GM19351 (cell line): ENCODE data around the gene ENTPD3.

ENCODE experiments used
- ATAC-seq: cut with Tn5 transposase; IDR thresholded peaks from one replicate; pipeline ENCODE4 v1.9.1; 2021; ENCODE audit warnings: mild to moderate bottlenecking, moderate library complexity; ENCODE audit not compliant: unreplicated experiment

ENTPD3 gene, protein sequence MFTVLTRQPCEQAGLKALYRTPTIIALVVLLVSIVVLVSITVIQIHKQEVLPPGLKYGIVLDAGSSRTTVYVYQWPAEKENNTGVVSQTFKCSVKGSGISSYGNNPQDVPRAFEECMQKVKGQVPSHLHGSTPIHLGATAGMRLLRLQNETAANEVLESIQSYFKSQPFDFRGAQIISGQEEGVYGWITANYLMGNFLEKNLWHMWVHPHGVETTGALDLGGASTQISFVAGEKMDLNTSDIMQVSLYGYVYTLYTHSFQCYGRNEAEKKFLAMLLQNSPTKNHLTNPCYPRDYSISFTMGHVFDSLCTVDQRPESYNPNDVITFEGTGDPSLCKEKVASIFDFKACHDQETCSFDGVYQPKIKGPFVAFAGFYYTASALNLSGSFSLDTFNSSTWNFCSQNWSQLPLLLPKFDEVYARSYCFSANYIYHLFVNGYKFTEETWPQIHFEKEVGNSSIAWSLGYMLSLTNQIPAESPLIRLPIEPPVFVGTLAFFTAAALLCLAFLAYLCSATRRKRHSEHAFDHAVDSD

GRCh38 chr3:40387001-40387894 is at the start of gene ENTPD3:
TSS of gene ENTPD3 (plus strand) at chr3:40387184. CDS start at chr3:40388058, 874 bp downstream.
- no peak for ATAC-seq

DNA sequence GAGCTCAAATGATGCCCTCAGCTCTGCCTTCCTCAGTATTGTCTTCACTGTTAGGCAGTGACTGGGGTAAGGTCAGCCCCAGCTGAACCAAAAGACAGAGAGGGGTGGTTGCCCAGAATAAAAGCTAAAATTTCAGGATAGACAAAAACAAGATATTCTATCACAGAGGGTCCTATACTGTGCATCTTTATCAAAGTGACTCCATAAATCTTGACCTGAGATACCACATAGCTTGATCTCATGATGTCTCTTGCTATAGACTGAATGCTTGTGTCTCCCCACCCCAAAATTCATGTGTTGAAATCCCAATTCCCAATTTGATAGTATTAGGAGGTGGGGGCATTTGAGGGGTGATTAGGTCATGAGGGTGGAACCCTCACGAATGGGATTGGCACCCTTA is 47.1 kb upstream of the ENTPD3 start:
- no peak for ATAC-seq

DNA sequence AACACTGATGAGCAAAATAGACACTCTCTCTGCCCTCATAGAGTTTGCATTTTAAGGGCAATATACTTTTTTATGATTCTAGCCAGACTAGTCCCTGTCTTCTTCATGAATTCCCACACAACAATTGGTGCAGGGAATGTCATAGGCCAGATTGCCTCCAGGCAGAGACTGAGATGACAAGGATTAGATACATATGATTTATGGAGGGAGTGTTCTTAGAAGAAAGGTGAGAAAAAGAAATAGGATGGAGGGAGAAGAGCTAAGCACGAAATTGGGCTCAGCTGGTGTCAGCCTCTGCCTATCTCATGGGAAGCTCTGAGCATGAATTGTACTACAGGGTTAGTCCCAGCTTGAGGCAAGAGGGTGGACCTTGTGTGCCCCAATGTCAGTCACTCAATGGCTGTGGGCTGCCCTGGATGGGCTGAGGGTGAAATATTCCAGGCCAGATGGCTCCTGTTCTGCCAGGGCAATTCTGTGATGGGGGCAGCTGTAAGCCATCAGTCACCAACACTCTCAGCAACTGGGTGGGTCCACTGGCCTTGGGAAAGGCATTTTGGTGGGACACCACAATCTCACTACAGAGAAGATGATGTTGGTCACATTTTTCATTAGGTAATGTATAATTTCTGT is 46.3 kb upstream of the ENTPD3 start:
- ATAC-seq = no peak

- ATAC-seq = no peak
Observed at GRCh38 chr3:40341671-40342070, 45.3 kb upstream of the ENTPD3 start.

DNA sequence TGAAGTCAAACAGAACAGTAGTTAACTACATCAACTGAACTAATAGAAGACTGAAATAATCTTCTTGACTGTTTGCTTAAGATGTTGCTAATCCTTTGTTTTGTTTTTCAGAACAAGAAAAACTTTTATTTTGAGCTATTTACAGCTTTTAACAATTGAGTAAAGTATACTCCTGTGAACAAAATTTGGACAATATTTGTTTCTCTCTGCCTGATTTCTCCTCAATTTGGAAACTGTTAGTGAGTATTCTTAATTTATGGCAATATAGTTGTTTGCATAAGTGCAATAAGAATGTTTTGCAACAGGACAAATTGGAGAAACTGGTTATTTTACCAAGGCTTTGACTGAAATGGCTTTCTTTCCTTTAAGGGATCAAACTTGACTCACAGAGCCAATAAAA is 36.5 kb upstream of the ENTPD3 start:
- ATAC-seq = no peak

DNA sequence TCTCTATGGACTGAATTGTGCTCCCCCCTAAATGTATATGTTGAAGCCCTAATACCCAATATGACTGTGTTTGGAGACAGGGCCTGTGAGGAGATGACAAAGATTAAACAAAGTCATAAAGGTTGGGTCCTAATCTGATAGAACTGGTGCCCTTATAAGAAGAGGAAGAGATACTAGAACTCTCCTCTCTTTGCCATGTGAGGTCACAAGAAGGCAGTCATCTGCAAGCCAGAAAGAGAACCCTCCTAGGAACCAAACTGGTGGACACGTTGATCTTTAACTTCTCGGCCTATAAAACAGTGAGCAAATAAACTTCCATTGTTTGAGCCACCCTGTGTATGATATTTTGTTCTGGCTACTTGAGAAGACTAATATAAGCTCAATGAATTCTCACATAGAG is 31.6 kb upstream of the ENTPD3 start:
- ATAC-seq = no peak

DNA sequence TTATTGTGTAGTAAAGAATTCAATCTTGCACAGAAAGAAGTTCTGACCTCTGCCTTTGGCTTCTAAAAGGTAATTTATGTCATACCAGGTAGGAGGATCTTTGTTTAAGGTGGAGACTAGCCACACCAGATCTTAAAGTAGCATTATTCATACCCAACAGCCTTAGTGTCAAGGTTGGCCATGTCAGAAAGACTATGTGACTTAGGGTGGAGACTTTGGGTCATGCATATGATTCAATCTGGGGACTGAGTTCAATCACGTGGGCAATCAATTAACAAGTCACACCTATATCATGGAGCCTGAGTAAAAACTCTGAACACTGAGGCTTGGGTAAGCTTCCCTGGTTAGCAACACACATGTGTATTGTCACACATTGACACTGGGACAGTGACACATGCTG is 28.5 kb upstream of the ENTPD3 start:
- no peak for ATAC-seq

- no peak for ATAC-seq
Observed at GRCh38 chr3:40363674-40364073, 23.3 kb upstream of the ENTPD3 start.

DNA sequence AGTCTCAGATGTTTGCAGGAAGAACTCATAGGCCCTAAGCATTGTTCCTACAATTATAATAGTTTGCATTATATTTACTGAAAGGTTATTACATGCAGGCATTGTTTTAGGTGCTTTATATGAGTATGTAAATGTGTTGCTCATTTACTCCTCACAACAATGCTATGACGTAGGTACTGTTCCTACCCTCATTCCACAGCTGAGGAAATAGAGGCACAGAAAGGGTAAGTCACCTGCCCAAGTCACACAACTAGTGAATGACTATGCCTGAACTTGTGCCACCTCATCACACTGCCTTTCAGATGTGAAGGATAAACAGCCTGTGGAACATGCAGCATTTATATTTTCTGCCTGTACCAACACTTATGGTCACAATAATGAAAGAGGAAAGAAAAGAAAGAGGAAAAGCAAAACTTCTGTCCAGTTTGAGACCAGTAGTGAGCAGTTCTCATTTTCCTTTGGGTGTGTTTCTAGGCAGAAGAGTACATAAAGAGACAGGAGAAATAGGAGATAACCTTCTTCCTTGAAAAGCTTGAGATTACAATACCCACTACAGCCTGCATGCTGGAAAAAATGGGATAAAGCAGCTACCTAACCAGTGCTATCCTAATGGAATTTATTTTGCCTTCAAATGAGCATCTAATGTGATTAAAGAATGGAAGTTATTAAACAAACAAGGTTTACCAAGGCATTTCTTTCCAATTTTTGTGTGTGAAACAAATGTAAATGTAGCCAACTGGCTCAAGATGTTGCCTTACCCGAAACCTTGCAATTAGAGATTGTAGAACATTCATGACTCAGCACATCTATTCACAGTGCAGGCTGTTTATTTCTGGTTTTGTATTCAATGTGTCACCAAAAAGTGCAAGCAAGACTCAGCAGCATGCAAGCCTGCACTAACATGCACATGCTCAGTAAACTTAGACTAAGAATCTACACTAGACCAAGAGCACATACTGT is 20.5 kb upstream of the ENTPD3 start:
- no peak for ATAC-seq

DNA sequence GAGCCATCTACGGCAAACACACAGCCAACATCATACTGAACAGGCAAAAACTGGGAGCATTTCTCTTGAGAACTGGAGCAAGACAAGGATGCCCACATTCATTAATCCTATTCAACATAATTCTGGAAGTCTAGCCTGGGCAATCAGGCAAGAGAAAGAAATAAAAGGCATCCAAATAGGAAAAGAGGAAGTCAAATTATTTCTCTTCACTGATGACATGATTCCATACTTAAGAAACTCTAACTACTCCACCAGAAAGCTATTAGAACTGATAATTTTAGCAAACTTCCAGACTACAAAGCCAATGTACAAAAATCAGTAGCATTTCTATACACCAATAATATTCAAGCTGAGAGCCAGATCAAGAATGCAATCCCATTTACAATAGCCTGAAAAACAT is 17.3 kb upstream of the ENTPD3 start:
- no peak for ATAC-seq

GRCh38 chr3:40377822-40378221 is 9.2 kb upstream of the ENTPD3 start:
- no peak for ATAC-seq

DNA sequence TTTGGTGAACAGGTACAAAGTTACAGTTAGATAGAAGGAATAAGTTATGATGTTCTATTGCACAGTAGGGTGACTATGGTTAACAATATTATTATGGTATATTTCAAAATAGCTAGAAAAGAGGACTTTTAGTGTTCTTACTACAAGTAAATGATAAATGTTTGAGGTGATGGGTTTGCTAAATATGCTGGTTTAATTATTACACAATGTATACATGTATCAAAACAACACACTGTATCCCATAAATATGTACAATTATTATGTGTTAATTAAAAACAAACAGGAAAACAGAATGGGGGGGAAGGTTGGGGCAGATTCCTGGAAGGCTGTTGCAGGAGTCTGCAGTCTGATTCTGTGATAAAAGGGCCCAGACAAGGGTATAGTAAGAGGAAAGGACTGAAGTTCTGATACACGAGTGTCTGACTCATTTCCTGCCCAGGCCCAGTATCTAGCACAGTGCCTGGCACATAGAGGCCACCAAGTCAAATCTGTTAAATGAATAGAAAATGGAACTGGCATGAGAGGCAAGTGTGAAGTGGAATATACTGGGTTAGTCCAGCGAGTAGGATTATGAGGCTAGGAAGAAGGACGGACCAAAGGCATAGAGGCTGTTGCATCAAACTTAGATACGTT is 7.2 kb upstream of the ENTPD3 start:
- no peak for ATAC-seq

DNA sequence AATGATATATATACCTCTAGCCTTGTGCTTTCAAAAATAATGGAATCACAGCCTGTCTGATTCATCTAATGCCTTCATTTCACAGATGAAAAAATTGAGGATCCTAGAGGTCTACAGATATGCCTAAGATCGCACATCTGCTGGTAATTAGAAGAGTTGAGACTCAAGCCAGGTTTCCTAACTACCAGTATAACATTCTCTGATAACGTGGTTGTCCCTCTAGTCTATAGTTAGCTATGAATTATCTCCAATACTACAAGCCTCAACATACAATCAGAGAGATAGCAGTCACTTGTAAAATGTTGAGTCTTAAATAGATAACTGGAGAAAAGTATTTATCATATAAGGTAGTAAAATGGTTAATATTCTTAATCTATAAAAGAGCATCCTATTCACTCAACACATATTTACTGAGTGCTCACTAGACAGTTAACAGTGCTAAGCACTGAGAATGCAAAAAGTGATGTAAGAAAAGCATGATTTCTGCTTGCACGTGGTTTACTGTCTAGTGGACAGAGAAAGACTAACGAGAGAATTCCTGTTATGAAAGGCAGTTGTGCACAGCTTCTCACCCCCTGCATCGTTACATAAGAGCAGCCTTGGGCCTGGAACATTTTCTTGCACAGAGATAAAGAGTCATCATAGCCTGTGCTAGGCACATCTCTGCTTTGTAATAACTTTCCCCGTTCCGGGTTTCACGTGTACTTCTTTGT is 4.9 kb upstream of the ENTPD3 start:
- ATAC-seq = no peak

- ATAC-seq = no peak
Observed at GRCh38 chr3:40382617-40382979, 4.4 kb upstream of the ENTPD3 start.

- ATAC-seq = no peak
Observed at GRCh38 chr3:40386213-40386612, 771 bp upstream of the ENTPD3 start.

DNA sequence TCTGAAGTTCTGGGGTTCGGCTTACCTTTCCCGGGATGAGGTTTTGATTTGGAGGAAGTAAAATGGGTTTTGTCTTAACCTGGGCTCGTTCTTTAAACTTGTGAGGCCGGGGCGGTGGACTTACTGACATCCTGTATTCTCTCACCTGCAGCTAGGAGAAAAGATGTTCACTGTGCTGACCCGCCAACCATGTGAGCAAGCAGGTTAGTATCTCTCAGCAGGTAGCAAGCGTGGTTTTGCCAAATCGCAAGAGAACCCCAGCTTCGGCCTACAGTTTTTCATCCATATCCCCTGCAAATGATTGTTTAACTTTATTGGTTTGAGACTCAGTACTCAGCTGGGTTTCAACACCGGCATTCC is 891 bp downstream of the ENTPD3 start:
- ATAC-seq = no peak

DNA sequence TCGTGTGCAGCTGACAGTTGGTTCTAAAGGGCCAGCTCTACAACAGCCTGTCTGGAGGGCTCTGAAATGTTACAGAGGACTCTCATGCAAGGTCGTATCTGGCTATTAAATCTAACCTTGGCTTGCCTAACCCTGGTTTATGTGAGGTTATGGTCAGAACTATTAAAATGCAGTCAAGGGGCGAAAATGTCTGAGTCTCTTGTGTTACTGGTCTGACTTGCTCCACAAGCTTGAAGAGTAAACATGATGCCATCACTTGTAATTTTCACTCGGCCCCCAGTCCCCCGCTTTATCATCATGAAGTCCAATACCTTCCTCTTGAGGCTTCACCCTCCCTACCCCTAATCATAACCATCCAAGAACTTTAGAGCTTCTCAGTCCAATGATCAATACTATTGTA is 9.4 kb downstream of the ENTPD3 start:
- no peak for ATAC-seq

GRCh38 chr3:40397129-40397528 is 10.1 kb downstream of the ENTPD3 start:
- ATAC-seq = no peak

GRCh38 chr3:40397912-40398311 is 10.9 kb downstream of the ENTPD3 start:
- ATAC-seq = no peak
